B cell (primary cell): ENCODE measurements around the gene STOML1. TPM values are rescaled to one million over a fixed set of nuclear protein-coding genes. Genes with fewer than 3 reads are reported as not detected.

Experiments used
- ATAC-seq: fragments of 200-7000 bp; cut with Tn5 transposase; one replicate; pipeline ENCODE4 v1.10.0; 2021; ENCODE audit warnings: low read depth, mild to moderate bottlenecking, moderate number of reproducible peaks, moderate library complexity
- CTCF ChIA-PET: fragments of 350-600 bp; sonication (Branson Sonifier 250); formaldehyde crosslinking; loops from one replicate; lab custom pipeline; 2021; ENCODE audit warnings: antibody characterized with exemption, inconsistent platforms; lab: Charles Lee
- POLR2A ChIA-PET: fragments of 350-600 bp; sonication (Branson Sonifier 250); formaldehyde crosslinking; loops from one replicate; lab custom pipeline; 2021; ENCODE audit warnings: antibody characterized with exemption; lab: Charles Lee
- DNase-seq: peaks from one replicate; pipeline ENCODE4 v3.0.0; 2013
- H2AFZ ChIP-seq: 2 replicates; pipeline ENCODE4 v1.6.1; 2012; ENCODE audit warnings: mild to moderate bottlenecking, low read depth, low read length; ENCODE audit not compliant: insufficient read depth, poor library complexity, severe bottlenecking
- H3K27ac ChIP-seq, 2 donors: 1 replicate in 1 of 2; 2 replicates in 1 of 2; pipeline ENCODE4 v1.5.1; 2012 to 2013; ENCODE audit warnings: low read length in 2 of 2, mild to moderate bottlenecking in 2 of 2, moderate library complexity in 1 of 2
- H3K27me3 ChIP-seq, 4 experiments: fragments of 200-600 bp in 1 of 4; sonication (generic) in 1 of 4; replicated peaks in 1 of 4; 1 replicate in 2 of 4; 2 replicates in 2 of 4; pipeline versions ENCODE4 v1.6.1 to v1.7.0; 2013 to 2016; ENCODE audit warnings: low read length in 3 of 4, mild to moderate bottlenecking in 2 of 4, mixed read lengths in 1 of 4, moderate library complexity in 1 of 4; ENCODE audit not compliant: insufficient read depth in 4 of 4, control insufficient read depth in 3 of 4; ENCODE audit errors: control extremely low read depth in 1 of 4
- H3K36me3 ChIP-seq, 2 experiments: replicated peaks in 1 of 2; 1 replicate in 1 of 2; 2 replicates in 1 of 2; pipeline versions ENCODE4 v1.6.1 to v1.7.1; 2013; ENCODE audit warnings: low read length in 1 of 2; ENCODE audit not compliant: insufficient read depth in 2 of 2, control insufficient read depth in 1 of 2; ENCODE audit errors: control extremely low read depth in 1 of 2, extremely low read depth in 1 of 2
- H3K4me1 ChIP-seq, 2 donors: fragments of 200-600 bp in 1 of 2; sonication (generic) in 1 of 2; 1 replicate in 1 of 2; 2 replicates in 1 of 2; pipeline versions ENCODE4 v1.5.1 to v1.6.1; 2013 to 2017; ENCODE audit warnings: low read length in 2 of 2; ENCODE audit not compliant: control insufficient read depth in 2 of 2, insufficient read depth in 2 of 2
- H3K4me2 ChIP-seq: replicated peaks from 2 replicates; pipeline ENCODE3; 2012; ENCODE audit warnings: mild to moderate bottlenecking, low read depth, low read length; ENCODE audit not compliant: poor library complexity, severe bottlenecking
- H3K4me3 ChIP-seq, 5 experiments: fragments of 200-600 bp in 1 of 5; sonication (generic) in 1 of 5; 1 replicate in 3 of 5; 2 replicates in 2 of 5; pipeline versions ENCODE4 v1.5.1 to v1.7.0; 2011 to 2016; ENCODE audit warnings: low read length in 4 of 5, mild to moderate bottlenecking in 4 of 5, low read depth in 2 of 5, control low read depth in 1 of 5, moderate library complexity in 1 of 5; ENCODE audit not compliant: insufficient read depth in 1 of 5; ENCODE audit errors: control extremely low read depth in 1 of 5, extremely low read depth in 1 of 5
- H3K79me2 ChIP-seq: fragments of 200-600 bp; sonication (generic); one replicate; pipeline ENCODE4 v1.6.0; 2016; ENCODE audit warnings: low read length; ENCODE audit not compliant: control insufficient read depth, insufficient read depth
- H3K9ac ChIP-seq: fragments of 200-600 bp; sonication (generic); 2 replicates; pipeline ENCODE4 v1.6.1; 2017; ENCODE audit warnings: mild to moderate bottlenecking, low read length, moderate library complexity
- H3K9me3 ChIP-seq, 3 donors: one replicate each; pipeline versions ENCODE4 v1.6.1 to v1.7.1; 2013; ENCODE audit warnings: low read length in 2 of 3; ENCODE audit not compliant: control insufficient read depth in 2 of 3, insufficient read depth in 1 of 3; ENCODE audit errors: control extremely low read depth in 1 of 3
- H4K20me1 ChIP-seq: 2 replicates; pipeline ENCODE4 v1.6.0; 2012; ENCODE audit warnings: mild to moderate bottlenecking, low read length; ENCODE audit not compliant: insufficient read depth, control insufficient read depth, poor library complexity, severe bottlenecking
- H3K27ac Mint-ChIP-seq: one replicate; pipeline ENCODE4 v1.8.0; 2021; ENCODE audit warnings: mixed read lengths
- H3K27me3 Mint-ChIP-seq: one replicate; pipeline ENCODE4 v1.8.0; 2021; ENCODE audit warnings: mixed read lengths
- H3K4me1 Mint-ChIP-seq: one replicate; pipeline ENCODE4 v1.8.0; 2021; ENCODE audit warnings: mixed read lengths
- H3K4me3 Mint-ChIP-seq: one replicate; pipeline ENCODE4 v1.8.0; 2021; ENCODE audit warnings: mixed read lengths
- H3K9me3 Mint-ChIP-seq: one replicate; pipeline ENCODE4 v1.8.0; 2022; ENCODE audit warnings: mixed read lengths; ENCODE audit not compliant: insufficient read depth
- EZH2 ChIP-seq: IDR thresholded peaks from 2 replicates; pipeline ENCODE4 v1.6.1; 2012; ENCODE audit warnings: borderline replicate concordance, low read depth, mild to moderate bottlenecking, moderate library complexity, low read length; ENCODE audit not compliant: insufficient read depth, poor library complexity, severe bottlenecking
- WGBS: methylation state at CpG from one replicate; pipeline ENCODE4 v1.1.5; 2013; ENCODE audit warnings: missing lambda C conversion rate; ENCODE audit not compliant: insufficient coverage; 5-methylcytosine and 5-hydroxymethylcytosine counted together
- intact Hi-C: fragments of 100-400 bp; cut with micrococcal nuclease; formaldehyde crosslinking; loops from one replicate; pipeline ENCODE4 v1.10.0; 2022
- polyA plus RNA-seq: library from polyadenylated mRNA; depleted of rRNA; stranded (reverse); fragments of >200 nt; gene quantifications from 2 replicates; pipeline ENCODE4 v1.2.3, GENCODE V29; 2012
- total RNA-seq, 2 donors: library from RNA; stranded (reverse); fragments of 120-200 nt in 1 of 2; gene quantifications; 1 replicate in 1 of 2; 2 replicates in 1 of 2; pipeline versions ENCODE4 v1.2.3 to v1.2.4, GENCODE V29; 2013 to 2022
- TF ChIP-seq, protein P1 (sequence below): fragments of 200-600 bp; IDR thresholded peaks from one replicate; pipeline ENCODE4 v1.8.0; 2022; ENCODE audit warnings: antibody characterized with exemption, mild to moderate bottlenecking

The STOML1 gene
- total and polyA plus RNA-seq, 2 donors (not counting 1 experiment from before 2014, with no cell fraction given), result 6.2 to 11.3 TPM

DNA sequence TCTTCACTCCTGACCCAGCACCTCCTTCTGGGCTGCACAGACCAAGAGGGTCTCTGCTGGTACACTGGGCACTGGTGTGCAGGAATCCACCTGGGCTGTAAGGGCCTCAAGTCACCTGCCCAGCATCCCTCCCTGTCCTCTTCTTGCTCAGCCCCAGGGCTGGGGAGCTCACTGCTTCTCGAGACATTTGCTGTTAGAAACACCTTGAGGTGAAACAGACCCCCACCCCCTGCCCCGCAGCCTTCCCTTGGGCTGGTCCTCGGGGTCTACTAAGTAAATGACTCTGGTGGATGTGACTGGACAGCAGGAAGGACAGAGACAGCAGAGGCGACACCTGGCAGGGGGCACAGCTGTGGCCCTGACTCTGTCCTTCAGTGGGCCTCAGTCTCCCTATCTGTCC is 36.8 kb downstream of the STOML1 start:
- Histone ChIP-seq H3K9me3 (no peaks in the 10 kb centered on the region), H3K27me3 (peaks cover 0 to 10% (median 0%) of the 10 kb centered on the region in 4 experiments), H3K4me2 (no peak overlapping the region), H3K36me3 (no peaks in the 10 kb centered on the region), H3K4me1 (peaks cover 18 to 21% of the 10 kb centered on the region in 2 donors), H3K9ac (no peak overlapping the region), H3K4me3 (no peak overlapping the region), H4K20me1 (no peaks in the 10 kb centered on the region), H3K27ac (no peak overlapping the region), H3K79me2 (no peaks in the 10 kb centered on the region), H2AFZ (no peak overlapping the region)
- Mint-ChIP-seq H3K27me3 (peaks cover 12% of the 10 kb centered on the region), H3K4me1 (peaks cover 20% of the 10 kb centered on the region), H3K9me3 (no peaks in the 10 kb centered on the region), H3K4me3 (no peak overlapping the region), H3K27ac (no peak overlapping the region)
- DNase-seq (no peak), ATAC-seq (no peak)
- POLR2A ChIA-PET, result no interaction called here
- CTCF ChIA-PET, result no interaction called here
- WGBS, result 81% methylated on average over 3 of the region's 4 CpGs
- no peak for TF ChIP-seq EZH2
- TF ChIP-seq, protein P1, sequence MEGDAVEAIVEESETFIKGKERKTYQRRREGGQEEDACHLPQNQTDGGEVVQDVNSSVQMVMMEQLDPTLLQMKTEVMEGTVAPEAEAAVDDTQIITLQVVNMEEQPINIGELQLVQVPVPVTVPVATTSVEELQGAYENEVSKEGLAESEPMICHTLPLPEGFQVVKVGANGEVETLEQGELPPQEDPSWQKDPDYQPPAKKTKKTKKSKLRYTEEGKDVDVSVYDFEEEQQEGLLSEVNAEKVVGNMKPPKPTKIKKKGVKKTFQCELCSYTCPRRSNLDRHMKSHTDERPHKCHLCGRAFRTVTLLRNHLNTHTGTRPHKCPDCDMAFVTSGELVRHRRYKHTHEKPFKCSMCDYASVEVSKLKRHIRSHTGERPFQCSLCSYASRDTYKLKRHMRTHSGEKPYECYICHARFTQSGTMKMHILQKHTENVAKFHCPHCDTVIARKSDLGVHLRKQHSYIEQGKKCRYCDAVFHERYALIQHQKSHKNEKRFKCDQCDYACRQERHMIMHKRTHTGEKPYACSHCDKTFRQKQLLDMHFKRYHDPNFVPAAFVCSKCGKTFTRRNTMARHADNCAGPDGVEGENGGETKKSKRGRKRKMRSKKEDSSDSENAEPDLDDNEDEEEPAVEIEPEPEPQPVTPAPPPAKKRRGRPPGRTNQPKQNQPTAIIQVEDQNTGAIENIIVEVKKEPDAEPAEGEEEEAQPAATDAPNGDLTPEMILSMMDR, result no peak
- intact Hi-C loops, result no loop called here

DNA sequence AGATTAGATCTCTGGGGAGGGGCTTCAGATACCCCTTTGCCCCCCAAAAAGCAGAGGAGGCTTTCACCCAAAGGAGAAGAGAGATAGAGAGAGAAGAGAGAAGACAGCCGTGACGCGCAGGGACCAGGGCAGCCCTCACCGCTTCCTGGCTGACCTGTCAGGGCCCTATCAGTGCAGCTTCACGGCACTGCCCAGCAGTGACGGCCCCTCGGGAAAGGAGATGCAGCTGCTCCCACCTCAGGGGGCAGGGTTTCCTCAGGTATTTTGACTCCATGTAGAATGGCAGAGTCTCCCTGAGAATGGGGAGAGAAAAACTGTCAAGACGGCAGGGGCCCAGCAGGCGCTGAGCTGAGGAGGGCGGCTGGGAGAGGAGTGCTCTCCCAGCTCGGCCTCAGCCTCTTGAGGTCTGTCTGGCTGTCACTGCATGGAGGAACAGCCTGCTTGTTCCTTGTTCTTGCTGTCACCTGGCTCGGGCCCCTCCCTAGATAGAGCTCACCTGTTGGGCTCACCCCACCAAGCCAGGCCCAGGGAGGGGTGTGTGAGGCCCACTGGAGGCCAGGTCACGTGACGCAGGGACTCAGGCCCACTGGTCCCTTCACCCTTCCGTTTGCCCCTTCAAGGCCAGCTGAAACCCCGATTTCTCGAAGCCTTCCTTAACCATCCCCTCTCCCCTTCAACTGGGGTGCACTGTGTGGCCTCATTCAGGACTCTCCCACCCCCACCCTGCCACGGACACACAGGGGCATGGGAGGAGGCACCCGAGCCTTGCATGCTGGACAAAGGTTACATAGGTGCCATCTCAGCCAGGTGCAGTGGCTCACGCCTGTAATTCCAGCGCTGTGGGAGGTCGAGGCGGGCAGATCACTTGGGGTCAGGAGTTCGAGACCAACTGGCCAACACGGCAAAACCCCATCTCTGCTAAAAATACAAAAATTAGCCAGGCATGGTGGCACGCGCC is 37.6 kb downstream of the STOML1 start:
- Mint-ChIP-seq H3K9me3 (no peaks in the 10 kb centered on the region), H3K27me3 (peaks cover 12% of the 10 kb centered on the region), H3K4me3 (no peak overlapping the region), H3K4me1 (peaks cover 18% of the 10 kb centered on the region), H3K27ac (no peak overlapping the region)
- ChIA-PET CTCF (interaction anchor here (0.5 to 2.7 kb wide), 2 partner anchors 11 to 18 kb away, joined by 4 to 6 read pairs; no protein-coding TSS in a partner anchor), POLR2A (no interaction called here)
- no peak for TF ChIP-seq EZH2
- TF ChIP-seq, protein P1, result no peak
- WGBS, result 94% methylated on average over 18 of the region's 27 CpGs
- Histone ChIP-seq H3K9me3 (no peaks in the 10 kb centered on the region), H3K79me2 (no peaks in the 10 kb centered on the region), H3K4me1 (peaks cover 14 to 16% of the 10 kb centered on the region in 2 donors), H3K36me3 (no peaks in the 10 kb centered on the region), H3K9ac (no peak overlapping the region), H3K27ac (no peak overlapping the region), H3K4me3 (no peak overlapping the region), H2AFZ (no peak overlapping the region), H3K4me2 (no peak overlapping the region), H3K27me3 (peaks cover 0 to 10% (median 0%) of the 10 kb centered on the region in 4 experiments), H4K20me1 (no peaks in the 10 kb centered on the region)
- no peak for DNase-seq
- no peak for ATAC-seq
- intact Hi-C loops, result no loop called here
